HG03565 (cell line): ENCODE measurements around the gene SOWAHB.

Experiments
- ATAC-seq: cut with Tn5 transposase; IDR thresholded peaks from one replicate; pipeline ENCODE4 v1.9.1; 2021; ENCODE audit warnings: mild to moderate bottlenecking, moderate library complexity; ENCODE audit not compliant: unreplicated experiment

Gene SOWAHB, protein sequence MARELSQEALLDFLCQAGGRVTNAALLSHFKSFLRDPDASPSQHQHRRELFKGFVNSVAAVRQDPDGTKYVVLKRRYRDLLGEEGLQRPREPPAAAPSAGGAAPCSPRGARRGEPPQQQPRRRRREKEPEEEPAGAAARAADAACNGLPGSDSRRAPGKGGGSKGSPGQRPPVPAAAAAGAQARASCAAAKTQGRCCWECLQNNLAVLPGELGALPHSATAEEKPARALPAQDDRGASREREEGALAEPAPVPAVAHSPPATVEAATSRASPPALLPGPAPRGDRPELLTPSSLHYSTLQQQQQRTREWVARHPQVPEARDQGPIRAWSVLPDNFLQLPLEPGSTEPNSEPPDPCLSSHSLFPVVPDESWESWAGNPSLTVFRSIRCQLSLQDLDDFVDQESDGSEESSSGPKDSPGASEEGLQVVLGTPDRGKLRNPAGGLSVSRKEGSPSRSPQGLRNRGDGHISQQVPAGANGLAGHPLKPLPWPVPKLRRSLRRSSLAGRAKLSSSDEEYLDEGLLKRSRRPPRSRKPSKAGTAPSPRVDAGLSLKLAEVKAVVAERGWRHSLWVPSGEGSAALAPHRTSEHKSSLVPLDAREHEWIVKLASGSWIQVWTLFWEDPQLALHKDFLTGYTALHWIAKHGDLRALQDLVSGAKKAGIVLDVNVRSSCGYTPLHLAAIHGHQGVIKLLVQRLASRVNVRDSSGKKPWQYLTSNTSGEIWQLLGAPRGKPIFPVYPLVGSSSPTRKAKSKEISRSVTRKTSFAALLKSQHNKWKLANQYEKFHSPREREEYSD

DNA sequence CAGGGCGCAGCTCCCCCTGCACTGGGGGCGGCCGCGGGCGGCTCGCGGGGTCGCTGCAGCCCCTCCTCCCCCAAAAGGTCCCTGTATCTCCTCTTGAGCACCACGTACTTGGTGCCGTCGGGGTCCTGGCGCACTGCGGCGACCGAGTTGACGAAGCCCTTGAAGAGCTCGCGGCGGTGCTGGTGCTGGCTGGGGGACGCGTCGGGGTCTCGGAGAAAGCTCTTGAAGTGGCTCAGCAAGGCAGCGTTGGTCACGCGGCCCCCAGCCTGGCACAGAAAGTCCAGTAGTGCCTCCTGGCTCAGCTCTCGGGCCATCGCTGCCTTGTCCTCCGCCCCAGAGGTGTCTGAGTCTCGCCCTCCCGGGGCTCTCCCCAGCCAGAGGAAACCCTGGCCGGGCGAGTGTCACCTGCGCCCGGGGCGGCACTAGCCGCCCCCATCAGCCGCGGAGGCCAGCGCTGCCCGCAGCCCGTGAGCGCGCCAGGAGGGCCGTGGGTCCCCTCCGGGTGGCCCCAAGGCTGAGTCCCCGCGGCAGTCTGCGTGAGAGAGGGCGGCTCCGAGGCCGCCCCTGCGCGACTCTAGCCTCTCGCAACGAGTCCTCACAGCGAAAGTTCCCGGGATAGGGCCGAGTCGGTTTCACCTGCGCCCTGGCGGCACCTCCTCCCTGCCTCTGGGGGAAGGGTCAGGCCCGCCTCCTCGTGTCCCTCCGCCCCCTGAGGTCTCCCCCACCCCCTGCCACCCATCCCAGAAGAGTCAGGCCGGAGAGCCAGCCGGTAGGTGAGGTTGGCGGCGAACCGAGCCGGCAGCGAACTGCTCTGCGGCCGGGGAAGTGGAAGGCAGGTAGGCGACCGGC lies at the start of gene SOWAHB:
Gene SOWAHB (minus strand): TSS at position 609 of the 849 bp plus-strand sequence. CDS start 295 bp downstream, at position 314.
- no peak for ATAC-seq

DNA sequence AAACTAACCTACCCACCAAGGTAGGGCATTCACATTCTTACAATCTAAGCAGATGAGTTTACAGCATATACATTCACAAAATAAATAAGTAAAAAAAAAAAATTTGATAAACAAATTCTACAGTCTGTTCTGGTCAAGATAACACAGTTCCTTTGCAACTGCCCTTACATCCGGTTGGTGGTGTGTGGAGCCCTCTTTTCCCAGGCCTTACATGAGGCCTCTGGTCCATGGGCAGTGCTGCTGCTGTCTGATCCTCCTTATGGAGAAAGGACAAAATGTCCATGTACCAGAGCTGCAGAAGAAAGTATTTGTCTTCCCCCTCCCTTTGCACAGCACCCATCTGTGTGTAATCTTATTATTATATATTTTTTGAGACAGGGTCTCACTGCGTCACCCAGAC lies 49.4 kb upstream of the SOWAHB start:
- ATAC-seq, result no peak

DNA sequence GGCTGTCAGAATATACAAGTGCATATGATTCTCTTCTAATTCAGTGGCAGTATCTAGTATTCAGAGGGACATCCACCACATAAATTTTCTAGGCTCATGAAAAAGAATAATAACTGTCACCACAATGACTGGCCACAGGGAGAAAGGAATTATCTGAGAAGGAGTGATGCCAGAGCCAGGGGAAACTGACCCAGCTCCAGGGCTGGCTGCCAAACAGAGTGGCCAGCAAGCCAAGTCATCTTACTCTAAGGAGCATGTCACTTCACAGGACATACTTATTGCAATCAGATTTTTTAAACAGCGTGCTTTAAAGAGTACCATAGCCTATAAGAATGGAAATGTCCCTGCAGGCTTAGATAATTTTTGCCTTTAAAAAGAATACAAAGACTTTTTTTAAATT lies 45.8 kb upstream of the SOWAHB start:
- ATAC-seq, result no peak

DNA sequence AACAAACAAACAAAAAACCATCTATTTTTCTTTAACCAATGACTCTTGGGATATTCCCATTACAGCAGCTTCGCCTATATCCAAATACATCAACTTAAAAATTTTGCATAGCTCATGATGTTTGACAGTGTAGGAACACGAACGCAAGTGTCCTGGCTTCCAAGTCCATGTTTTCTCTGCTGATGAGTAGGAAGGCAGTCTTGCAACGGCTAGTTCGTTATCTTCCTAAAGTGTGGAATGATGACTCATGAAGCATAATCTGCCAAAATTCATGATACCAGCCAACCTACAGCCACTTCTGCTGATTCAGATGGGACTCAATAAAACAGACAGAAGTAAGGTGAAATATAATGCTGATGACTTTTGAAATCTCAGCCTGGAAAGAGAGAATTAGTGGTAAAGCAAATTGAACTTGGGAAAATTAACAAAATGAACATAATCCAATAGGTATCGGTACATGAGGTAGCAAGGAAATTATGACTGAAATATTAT lies 45.2 kb upstream of the SOWAHB start:
- no peak for ATAC-seq

DNA sequence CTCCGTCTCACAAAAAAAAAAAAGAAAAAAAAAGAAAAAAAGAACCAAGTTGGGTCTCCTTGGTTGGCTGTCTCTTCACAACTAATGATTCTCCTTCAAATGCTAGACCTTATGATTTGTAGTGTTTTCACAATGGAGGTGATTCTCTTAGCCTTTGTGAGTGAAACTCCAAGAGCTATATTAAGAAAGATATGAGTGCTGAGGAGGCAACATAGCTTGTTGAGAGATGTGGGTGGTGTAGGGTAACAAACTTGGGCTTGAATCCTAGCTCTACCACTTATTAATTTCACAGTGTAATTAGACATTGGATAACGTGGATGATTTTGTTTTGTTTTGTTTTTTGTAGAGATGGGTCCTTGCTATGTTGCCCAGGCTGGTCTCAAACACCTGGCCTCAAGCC lies 41.2 kb upstream of the SOWAHB start:
- ATAC-seq, result no peak

DNA sequence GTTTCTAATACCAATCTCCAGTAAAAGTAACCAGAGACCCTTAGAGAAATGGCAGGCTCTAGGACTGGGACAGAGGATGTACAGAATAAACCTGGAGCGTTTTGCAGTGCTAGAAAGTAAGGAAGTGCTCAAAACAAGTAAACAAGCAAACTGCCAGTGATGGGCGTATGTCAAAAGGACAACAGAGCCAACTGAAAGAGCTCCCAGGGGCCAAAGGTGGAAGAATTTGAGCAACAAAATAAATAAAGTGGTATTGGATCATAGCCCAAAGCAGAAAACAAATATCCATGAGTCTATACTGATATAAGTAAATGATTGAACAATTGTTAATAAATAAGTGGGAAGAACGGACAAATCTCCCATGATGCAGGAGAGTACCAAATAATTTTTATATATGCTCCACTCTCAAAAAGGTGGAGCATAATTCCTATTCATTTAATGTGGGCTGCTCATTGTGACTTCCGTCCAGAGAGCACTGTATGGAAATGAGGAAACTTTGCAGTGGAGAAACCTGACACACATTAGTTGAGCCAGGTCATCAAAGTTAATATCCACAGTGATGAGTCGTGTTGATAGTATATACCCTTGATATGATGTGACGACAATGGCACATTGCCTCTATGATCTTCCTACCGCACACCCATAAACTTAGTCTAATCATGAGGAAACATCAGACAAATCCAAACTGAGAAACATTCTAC lies 33.8 kb upstream of the SOWAHB start:
- no peak for ATAC-seq

DNA sequence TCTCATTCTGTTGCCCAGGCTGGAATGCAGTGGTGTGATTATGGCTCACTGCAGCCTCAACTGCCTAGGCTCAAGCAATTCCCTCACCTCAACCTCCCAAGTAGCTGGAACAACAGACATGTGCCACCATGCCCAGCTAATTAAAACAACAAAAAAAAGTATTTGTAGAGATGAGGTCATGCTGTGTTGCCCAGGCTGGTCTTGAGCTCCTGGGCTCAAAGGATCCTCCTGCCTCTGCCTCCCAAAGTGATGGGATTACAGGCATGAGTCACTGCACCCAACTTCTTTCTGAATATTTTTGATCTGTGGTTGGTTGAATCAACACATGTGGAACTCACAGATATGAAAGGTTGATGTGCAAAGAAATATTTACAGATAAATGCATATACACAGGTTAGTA lies 33.1 kb upstream of the SOWAHB start:
- ATAC-seq, result no peak

DNA sequence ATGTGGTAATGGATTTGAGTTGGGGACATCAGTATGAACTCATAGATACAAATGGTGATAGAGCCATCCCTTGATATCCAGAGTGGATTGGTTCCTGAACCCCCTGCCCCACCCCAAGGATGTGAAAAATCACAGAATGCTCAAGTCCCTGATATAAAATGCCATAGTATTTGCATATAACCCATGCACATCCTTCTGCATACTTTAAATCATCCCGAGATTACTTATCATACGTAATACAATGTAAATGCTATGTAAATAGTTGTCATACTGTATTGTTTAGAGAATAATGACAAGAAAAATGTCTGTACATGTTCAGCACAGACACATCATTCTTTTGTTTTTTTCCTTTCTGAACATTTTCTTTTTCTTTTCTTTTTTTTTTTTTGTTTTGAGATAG lies 32.7 kb upstream of the SOWAHB start:
- ATAC-seq, result no peak

DNA sequence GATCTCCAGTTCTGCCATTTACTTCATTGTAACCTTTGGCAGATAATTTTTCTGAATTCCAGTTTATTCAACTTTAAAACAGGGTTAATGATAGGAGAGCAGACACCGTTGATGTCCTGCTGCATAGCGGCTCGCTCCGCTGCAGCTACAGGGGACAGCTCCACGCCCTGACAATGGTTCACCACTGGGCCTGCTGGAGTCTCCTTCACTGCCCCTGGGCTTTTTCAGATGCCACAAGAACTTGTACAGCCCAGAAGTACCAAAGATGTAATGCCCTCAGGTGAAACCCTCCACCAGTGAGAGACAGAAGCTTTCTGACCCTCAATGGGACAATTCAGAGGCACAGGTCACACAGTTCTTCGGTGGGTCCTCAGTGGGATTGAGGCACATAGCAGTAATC lies 28.9 kb upstream of the SOWAHB start:
- ATAC-seq, result no peak

DNA sequence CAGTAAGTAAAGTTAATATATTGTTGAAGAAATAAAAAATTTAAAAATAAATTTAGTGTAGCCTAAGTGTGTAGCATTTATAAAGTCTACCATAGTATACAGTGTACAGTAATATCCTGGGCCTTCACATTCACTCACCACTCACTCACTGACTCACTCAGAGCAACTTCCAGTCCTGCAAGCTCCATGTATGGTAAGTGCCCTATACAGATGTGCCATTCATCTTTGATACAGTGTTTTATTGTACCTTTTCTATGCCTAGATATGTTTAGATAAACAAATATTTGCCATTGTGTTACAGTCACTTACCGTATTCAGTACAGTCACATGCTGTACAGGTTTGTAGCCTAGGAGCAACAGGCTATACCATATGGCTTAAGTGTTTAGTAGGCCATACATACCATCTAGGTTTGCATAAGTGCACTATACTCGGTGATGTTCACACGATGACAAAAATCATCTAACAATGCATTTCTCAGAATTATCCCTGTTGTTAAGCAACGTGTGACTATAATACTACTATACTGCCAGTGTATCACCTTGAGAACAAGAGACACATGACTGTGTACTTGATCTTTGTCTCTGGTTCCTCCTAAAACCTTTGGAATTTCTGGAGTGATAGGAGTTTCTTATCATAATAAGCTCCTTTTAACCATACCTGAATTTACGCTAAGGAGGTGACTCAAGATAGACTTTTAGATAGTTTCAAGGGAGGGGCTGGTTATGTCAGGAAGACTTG lies 25.8 kb upstream of the SOWAHB start:
- ATAC-seq, result no peak

DNA sequence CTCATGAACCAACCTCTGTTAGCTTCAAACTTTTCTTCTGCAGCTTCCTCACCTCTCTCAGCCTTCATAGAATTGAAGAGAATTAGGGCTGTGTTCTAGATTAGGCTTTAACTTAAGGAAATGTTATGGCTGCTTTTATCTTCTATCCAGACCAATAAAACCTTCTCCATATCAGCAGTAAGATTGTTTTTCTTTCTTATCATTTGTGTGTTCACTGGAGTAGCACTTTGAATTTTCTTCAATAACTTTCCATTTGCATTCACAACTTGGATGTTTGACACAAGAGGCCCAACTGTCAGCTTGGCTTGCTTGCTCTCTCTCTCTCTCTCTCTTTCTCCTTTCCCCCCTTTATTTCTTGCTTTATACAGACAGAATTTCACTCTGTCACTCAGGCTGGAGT lies 22.8 kb upstream of the SOWAHB start:
- ATAC-seq, result no peak

DNA sequence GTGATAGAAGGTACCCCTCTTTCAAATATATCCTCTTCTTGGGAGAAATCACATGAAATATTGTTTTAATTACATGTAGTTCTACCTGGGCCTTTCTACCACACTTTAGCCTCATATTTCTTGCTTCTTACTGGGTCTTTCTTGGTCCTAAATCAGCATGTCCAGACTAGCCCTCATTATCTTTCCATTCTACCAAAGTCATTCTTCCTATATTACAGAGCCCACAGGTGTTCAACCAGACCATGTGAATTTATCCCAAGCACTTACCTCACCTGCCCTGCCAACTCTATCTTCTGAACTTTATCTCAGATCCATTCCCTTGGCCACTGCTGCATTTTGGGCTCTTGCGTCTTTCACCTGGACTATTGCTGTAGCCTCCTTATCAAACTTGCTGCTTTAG lies 11.8 kb upstream of the SOWAHB start:
- no peak for ATAC-seq

DNA sequence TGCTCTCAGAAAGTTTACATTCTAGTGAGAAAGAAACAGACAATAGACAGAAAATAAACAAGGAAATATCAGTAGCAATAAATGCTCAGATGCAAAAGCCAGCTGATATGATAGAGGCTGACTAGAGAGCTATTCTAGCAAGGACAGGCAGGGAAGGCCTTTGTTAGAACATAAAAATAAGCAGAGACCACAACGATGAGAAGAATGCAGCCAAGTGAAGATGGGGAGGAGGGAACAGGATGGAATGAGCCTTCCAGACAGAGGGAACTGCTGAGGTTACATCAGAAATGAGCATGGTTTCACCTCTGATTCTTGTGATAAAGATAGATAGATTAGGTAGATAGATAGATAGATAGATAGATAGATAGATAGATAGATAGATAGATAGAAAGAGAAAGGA lies 7.6 kb upstream of the SOWAHB start:
- ATAC-seq, result no peak

DNA sequence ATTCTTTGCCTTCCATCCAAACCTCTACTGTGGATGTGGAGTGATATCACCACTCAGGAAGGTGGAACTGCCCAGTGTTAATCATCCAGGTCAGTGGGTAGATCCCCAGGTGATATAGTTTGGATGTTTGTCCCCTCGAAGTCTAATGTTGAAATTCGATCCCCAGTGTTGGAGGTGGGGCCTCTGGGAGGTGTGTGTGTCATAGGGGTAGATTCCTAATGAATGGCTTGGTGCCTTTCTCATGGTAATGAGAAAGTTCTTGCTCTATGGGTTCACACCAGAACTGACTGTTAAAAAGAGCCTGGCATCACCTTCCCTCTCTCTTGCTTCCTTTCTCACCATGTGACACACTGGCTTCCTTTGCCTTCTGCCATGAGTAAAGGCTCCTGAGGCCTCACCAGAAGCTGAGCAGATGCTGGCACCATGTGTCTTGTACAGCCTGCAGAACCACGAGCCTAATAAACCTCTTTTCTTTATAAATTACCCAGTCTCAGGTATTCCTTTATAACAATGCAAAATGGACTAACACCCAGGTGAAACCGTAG lies 6.8 kb upstream of the SOWAHB start:
- ATAC-seq, result no peak

DNA sequence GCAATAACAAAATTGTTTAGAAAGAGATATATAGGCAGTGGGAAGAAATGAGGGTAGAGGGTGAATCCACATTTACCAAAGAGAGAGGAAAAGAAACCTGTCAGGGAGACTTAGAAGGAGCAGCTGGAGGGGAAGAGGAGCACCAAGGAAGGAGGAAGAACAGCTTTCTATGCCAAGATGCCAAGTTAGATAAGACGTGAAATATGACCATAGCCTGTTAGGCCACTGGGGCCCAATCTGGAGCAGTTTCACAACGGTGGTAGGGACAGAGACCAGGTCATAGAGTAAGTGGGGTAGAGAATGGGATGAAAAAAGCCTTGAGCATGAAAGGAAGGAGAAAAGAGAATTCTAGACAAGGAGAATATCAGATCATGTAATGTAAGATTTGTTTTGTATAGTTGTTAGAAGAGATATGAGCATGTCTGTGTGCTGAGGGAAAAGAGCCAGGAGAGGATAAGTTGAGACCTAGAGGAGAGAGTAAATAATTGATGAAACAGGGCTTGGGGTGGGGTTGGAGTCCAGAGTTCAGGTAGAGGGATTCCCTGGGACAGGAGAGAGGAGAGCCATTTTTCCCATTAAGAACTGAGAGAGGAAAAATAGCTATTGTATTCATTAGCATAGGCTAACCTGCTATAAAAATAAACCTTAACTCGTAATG lies 4.4 kb upstream of the SOWAHB start:
- no peak for ATAC-seq

DNA sequence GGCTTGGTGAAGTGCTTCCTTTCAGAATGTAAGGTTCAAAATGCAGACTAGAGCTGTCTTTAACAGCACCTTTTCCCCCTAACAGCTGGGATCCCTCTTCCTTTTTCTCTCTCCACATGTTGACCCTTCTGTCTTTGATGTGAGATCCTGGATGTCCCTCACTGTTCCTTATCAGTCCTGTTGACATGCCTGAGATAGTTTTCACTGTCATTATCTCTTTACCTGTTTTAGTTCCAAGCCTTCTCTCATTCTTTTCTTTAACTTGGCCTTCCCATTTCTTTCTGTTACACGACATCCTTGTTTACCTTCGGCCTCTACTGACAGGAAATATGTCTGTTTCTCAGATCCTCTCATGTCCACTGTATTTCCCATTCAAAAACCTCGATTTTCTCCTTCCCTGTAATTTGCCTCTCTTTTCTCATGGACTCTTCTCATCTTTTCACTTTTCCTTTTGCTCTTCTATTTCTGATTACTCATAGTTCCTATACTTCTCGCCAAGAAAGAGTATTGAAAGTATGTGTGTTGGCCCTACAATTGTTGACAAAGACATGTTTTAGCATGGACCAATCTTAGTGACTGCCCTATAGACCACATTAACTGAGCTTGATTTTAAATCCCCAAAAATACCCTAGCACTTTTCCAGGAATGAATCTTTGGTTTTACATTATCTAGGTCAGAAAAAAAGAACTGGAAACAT lies 1.2 kb upstream of the SOWAHB start:
- no peak for ATAC-seq

DNA sequence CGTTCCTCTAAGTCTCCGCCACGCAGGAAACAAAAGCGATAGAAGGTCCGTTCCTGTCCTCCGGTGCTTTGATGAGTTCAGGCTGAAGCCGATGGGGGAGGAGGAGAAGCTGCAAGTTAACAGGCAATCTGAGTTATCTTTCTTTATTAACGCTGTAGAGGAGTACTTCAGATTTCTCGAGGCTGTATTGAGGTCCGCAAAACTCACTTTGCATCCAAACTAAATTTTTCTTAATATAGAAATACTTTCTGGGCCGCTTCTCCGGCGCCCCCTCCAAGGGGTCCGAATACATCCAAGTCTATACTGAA lies 395 bp upstream of the SOWAHB start:
- ATAC-seq, result no peak

DNA sequence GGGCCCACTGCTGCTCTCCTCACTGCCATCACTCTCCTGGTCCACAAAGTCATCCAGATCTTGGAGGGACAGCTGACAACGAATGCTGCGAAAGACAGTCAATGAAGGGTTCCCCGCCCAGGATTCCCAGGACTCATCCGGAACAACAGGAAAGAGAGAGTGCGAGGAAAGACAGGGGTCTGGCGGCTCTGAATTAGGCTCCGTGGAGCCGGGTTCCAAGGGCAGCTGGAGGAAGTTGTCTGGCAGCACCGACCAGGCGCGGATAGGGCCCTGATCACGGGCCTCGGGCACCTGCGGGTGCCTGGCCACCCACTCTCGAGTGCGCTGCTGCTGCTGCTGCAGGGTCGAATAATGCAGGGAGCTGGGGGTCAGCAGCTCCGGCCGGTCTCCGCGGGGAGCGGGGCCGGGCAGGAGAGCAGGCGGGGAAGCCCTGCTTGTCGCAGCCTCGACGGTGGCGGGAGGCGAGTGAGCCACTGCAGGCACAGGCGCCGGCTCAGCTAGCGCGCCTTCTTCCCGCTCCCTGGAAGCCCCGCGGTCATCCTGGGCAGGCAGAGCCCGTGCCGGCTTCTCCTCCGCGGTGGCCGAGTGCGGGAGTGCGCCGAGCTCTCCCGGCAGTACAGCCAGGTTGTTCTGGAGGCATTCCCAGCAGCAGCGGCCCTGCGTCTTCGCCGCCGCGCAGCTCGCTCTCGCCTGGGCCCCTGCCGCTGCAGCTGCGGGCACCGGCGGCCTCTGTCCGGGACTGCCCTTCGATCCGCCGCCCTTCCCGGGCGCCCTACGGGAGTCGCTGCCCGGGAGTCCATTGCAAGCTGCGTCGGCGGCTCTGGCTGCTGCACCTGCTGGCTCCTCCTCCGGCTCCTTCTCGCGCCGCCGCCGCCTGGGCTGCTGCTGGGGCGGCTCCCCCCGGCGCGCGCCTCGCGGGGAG lies 1.1 kb downstream of the SOWAHB start:
- no peak for ATAC-seq
